ENCODE measurements around the gene MOBP.

Gene MOBP

DNA sequence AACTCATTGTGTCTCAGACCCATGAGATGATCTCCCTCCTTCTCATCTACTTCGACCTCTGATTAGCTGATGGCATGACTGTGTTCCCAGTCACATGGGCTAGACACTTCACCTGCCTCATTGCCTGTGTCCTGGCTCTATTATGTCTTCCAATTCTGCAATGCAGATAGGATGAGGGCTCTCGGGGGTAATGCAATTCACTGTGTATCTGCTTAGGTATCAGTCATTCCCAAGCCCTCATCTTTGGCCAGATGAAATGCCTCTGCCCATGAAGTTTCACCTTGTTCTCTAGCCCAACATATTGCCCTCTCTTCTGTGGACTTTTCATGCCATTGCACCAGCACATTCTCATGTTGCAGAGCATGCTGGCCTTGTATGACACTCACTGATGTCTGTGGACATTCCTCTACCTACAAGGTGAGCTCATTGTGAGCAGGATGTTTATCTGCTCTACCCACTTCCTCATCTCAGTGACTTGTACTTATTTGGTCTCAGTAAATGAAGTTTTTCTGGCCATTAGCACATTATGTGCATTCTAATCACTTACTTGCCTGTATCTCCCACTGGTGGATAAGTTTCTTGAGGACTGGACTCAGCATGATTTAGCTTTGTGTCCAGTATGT lies 32.3 kb downstream of the MOBP start:
- DNase-seq (ENCODE audit: low spot score) = no peak

DNA sequence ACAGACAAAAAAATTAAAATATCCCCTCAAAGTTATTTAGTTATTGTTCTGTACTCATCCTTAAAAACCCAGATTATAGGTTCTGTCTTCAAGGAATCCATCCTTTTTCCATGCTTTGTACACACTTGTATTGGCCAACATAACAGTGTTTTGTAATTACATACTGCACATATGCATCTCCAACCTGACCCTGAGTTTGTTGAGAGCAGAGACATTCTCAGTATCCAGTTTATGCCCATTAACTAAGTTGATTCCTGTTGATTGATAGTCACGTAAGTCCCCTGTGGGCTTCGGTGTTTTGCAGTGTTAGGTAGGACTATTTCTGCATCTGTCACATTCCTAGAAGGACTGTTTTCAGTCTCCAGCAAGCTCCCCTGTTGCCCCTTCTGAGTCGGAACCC lies 33.6 kb downstream of the MOBP start:
- no peak for DNase-seq (ENCODE audit: low spot score)

DNA sequence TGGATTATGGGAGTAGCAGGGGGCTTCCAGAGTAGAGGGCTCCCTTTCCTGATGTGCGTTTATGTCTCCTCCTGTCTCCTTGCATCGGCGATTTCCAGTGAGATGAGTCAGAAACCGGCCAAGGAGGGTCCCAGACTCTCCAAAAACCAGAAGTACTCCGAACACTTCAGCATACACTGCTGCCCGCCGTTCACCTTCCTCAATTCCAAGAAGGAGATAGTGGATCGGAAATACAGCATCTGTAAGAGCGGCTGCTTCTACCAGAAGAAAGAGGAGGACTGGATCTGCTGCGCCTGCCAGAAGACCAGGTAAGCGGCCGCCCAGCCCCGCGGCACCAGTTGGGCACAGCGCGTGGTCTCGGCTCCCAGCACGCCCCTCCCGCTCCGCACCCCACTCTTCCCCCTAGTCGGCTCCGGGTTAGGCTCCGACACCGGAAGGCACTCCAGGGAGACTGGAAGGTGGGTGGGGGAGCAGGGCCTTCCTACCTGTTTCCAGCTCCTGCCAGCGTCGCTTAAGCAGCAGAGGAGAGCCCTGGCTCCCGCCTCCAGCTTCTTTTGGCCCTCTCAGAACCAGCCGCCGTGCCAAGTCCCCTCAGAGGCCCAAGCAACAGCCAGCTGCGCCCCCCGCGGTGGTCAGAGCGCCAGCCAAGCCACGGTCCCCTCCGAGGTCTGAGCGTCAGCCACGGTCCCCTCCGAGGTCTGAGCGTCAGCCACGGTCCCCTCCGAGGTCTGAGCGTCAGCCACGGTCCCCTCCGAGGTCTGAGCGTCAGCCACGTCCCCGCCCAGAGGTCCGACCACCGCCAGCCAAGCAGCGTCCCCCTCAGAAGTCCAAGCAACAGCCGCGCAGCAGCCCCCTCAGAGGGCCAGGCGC lies 34.7 kb downstream of the MOBP start:
- no peak for DNase-seq (ENCODE audit: low spot score)

DNA sequence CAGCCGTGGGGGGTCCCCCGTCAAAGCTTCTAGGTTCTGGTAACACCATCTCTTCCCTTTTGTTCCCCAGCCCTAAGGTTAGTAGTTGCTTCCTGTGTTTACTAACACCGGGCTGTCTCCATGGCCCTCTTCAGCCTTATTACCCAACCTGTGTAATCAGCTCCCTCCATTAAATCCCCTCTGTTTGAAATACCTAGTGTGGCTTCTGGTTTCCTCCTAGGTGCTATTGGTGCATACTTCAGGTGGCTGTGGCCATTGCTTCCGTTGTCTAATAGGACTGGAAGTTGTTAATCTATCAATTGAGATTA lies 35.3 kb downstream of the MOBP start:
- DNase-seq (ENCODE audit: low spot score) = no peak

DNA sequence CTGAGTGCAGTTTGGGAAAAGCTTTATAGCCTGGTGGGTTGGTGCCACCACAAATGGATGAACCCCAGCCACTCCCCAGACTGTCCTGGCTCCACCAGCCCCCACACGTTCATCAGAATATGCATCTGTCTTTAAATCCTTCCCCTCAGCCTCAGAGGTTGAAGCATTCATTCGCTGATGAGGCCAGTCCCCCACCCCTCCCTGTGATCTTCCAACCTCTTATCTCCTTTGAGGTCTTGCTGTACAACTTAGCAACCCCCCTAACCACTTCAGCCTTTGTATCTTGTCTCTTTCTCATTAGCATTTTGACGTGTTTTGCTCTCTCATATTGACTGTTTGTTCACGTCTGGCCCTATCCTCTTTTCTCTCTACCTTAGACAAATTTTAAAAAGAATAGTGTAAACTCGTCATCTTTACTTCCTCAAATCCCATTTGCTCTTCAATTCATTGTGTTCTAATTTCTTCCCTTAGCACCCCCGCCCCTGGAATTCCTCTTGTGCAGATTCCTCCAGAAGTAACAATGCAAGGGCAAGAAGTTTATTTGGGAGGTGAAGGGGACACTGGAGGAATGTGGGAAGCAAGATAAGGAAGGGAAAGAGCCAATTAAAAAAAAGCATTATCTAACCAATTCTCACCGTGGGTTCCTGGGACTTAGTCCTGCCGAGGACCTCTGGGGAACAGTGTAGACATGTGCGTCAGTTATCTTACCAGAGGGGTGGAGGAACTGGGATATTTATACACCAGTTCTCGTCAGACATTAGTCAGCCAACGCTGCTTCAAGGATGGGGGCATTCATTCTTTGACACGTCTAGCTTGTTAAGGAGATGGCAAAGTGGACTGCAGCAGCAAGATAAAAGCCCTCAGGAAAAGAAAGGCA lies 38.6 kb downstream of the MOBP start:
- no peak for DNase-seq (ENCODE audit: low spot score)

DNA sequence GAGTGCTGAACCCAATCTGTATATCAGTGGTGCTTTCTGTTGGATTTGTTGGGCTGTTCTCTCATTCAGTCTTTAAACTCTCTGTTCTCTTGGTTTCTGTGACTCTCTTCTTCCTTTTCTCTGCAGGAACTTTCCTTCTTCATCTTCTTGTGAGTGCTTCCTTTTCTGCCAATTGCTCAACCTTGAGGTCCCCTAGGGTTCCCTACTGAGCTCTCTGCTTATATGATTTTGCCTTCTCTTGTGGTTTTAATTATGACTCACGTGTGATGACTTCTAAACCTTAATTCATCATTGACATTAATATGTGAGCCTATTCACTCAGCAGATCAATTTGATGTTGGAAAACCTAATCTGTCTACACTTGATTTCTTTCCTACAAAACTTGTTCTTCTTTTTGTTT lies 39.4 kb downstream of the MOBP start:
- no peak for DNase-seq (ENCODE audit: low spot score)

DNA sequence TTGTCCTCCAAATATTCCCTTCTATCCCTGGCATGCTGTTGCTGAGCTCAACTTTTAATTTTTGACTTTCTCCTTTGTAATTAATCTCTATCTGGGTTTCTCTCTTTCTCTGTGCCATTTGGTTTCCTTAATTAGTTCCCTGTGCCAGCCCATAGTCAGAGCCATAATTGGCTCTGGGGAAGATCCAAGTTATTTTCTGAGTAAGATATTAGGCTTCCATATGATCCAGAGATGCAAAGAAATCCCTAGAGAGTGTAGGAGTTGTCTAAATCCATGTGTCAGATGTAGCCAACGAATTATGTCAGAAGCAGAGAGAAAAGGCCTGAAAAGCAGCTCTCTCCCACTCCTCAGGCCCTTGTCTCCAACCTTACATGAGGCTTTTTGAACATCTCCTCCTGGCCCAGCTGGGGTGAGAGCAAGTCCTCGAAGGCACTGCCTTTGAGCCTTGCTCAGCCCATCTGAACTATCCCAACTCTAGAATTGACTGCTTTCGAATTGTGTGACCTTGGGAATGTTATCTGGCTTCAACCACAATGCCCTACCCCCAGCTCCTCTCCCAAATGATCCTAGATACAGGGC lies 46.4 kb downstream of the MOBP start:
- DNase-seq (ENCODE audit: low spot score) = no peak

DNA sequence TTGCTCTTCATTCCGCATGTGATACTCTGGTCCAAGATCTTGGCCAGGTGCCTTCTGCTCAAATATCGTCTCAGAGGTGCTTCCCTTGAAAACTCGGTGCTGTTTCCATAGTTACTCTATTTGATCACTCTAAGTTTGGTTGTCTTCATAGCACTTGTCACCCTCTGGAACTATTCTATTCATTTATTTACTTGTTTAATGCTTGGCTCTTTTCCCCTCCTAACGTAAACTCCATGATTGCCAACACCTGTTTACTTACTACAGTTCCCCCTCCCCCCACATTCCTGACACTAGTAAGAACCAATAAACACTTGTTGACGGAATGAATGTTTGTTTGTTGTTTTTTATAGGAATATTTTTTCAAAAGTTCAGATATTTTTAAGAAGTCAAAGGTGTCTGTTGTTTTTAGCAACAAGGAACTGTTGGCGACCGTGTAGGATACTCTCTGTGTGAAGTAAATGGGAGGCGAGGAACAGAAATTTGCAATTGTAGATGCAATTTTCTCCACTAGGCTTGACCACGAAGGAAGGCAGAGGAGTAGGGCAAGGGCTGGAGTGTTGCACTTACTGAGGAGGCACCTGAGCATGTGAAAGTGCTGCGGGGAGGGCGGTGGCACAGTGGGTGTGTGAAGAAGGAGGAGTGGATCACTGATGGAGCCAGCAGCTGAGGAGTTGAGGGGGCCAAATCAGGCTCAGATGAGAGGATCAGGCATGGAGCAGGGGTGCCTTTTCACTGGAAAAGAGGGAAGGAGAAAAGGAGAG lies 48.4 kb downstream of the MOBP start:
- no peak for DNase-seq (ENCODE audit: low spot score)

DNA sequence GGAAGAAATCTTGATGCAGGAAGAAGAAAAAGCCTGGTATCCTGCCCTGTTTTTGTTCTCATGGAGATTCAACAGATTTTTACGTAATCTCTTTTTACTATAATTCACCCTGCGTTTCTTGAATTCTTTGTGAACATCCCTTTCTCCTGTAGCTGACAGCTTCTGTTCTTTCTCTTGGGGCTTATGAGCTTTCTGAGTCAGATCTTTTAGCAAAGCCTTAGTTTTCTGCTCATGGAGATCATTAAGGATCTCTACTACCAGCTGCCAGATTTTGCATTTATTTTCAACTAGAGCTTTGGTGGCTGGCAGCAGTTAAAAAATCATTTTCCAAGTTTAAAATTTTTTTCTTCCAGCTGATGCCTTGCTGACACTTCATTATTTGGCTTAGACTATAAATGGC lies 51.6 kb downstream of the MOBP start:
- DNase-seq (ENCODE audit: low spot score) = no peak

DNA sequence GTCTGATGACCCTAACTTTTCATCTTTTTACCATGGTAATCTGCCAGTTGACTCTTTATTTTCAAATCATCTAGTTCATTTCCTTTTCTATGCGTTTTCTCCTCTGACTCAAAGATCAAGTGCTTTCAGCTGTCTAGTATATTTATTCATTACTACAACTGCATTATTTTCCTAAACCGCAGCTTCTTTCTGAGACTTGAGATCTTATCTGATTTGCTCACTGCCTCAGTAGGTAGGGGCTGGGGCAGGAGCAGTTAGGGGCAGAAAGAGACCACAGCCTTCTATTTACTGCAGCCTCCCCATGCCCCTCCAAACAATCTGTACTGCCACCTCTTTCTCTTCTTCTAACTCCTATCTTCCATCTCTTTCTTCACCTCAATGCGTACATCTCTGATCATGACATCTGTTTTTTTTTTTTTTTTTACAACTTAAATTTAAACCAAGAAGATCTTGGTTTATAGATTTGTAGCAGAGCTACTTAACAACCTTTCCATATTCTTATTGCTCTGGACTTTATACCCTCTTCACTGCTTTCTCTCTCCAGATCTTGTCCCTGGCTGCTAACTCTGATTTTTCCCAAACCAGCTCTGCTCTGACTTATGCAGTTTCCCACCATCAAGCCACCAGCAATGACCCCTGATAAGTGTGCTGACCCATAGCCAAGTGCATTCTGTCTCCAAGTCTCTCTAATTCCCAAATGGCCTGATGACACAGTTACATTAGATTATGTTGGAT lies 52.2 kb downstream of the MOBP start:
- no peak for DNase-seq (ENCODE audit: low spot score)

DNA sequence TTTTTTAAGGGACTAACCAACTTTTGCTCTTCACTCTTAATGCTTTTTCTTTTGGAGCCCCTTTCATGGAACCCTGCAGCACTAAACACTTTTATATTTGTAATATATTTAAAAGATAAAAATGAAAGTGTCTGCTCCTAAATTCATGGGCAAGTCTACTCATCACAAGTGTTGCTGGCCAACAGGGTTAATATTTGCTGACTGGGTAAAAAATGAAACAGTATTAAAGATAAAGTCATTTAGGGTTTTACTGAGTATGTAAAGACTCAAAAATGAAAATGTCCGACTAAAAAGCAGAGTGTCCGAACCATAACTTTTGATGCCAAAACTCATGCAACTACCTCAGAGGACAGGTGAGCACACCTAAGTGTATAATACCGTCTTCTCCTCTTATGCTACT lies 54.0 kb downstream of the MOBP start:
- no peak for DNase-seq (ENCODE audit: low spot score)

DNA sequence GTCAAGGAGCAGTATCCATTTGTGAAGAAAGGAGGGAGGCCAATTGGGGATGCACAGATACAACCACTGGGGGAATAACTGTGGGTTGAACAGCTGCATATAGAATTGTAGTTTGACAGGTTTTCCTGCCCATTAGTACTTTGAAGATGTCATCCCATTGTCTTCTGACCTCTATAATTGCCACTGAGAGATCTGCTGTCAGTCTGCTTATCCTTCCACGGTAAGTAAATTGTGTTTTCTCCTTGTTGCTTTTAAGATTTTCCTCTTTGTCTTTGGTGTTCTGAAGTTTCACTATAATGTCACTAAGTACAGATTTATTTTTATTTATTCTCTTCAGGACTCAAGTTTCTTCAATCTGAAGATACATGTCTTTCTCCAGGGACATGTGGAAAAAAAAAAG lies 56.6 kb downstream of the MOBP start:
- no peak for DNase-seq (ENCODE audit: low spot score)

DNA sequence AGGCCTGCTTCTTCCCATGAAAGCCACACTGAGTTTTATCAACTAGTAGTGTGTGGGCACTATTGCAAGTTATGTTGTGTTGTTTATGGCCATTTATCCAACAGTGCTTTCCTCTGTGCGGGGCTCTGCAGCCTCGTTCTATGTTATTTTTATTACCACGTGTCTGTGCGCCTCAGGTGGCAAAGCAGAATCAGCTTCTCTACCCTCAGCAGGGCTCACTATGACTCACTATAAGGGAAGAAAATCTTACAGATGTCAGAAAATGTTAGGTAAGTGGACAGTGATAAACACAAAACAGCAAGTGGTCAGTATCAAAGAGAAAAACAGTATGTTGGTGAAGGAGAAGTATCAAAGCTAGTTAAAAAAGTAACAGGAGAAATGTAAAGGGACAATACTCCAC lies 61.4 kb downstream of the MOBP start:
- no peak for DNase-seq (ENCODE audit: low spot score)

DNA sequence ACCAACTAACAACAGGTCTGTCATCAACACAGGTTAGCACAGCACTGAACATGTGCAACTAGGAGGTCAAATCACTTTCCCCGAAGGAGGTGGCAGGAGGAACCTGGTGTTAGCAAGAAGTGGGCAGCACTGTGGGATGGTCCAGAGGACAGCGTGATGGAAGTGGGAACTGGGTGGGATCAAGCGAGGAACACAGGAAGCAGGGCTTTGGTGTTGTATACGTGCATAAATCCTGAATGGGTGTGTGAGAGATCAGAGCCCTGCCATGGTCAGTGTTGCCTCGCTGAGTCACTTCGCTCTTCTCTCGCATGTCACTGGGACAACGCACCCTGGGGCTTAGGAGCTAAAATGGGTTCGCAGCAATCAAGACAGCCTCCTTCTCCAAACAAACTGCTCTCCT lies 62.1 kb downstream of the MOBP start:
- no peak for DNase-seq (ENCODE audit: low spot score)

DNA sequence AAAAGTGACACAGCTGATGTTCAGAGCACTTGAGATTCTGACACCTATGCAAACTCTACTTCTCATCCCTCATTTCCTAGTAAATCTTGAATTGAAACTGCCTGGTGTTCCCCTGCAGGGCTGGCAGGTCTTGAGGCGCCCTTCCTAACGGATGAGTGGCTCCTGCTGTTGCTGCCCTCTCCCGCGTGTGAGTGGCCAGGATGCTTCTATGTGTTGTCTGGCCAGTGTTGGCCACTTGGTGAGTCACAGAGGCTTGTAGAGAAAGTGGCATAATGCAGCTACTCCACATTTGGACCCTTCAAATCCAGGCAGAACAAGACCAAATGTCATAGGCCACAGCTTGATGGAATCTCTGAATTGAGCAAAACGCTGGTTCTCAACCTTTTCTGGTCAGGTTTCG lies 63.6 kb downstream of the MOBP start:
- no peak for DNase-seq (ENCODE audit: low spot score)

DNA sequence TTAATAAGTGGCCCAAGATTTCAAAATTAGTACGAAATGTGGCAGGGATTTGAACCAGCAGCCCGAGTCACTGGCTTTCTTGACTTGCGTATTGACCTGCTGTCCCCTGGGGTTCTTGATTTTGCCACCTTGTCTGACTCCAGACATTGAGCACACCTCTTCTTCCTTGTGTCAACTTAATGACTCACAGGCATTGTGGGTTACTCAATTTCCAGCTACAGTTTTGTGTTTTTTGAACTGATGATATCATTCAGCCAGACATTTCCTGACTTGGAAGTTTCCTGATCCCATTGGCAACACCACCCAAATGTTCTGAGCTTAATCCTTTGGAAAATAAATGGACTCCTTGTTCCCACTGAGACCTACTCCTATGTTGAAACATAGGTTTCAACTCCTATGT lies 64.2 kb downstream of the MOBP start:
- no peak for DNase-seq (ENCODE audit: low spot score)

DNA sequence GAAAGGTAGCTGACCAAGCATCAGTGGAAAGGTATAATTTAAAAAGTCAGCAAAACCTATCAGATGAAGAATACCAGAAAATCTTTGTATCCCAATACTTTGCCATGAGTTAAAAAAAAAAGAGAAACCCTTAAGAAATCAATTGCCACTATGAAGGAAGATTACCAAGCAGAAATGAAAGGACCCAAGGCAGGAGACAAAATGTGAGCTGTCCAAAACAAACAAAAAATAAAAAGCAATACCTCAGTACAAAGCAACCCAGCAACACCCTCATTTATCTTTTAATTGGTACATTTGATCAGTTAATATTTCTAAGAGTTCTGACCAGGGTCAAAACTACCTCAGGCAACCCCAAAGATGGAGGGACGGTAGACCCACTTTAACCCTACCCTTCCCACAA lies 65.3 kb downstream of the MOBP start:
- DNase-seq (ENCODE audit: low spot score) = no peak

DNA sequence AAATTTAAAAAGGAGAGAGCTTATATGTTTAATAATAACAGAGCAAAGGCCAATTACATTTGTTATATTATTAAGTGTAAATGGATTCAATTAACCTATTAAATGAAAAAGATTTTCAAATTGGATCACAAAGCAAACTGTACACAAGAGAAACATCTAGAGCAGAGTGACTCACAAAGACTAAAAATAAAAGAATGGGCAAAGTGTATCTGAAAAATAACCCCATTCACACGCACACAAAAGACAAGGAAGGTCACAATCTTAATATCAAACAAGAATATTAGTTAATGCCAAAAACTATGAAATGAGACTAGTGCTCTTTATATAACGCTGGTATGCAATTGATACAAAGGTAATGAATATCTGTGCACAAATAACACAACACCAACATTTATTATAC lies 65.7 kb downstream of the MOBP start:
- DNase-seq (ENCODE audit: low spot score) = no peak

DNA sequence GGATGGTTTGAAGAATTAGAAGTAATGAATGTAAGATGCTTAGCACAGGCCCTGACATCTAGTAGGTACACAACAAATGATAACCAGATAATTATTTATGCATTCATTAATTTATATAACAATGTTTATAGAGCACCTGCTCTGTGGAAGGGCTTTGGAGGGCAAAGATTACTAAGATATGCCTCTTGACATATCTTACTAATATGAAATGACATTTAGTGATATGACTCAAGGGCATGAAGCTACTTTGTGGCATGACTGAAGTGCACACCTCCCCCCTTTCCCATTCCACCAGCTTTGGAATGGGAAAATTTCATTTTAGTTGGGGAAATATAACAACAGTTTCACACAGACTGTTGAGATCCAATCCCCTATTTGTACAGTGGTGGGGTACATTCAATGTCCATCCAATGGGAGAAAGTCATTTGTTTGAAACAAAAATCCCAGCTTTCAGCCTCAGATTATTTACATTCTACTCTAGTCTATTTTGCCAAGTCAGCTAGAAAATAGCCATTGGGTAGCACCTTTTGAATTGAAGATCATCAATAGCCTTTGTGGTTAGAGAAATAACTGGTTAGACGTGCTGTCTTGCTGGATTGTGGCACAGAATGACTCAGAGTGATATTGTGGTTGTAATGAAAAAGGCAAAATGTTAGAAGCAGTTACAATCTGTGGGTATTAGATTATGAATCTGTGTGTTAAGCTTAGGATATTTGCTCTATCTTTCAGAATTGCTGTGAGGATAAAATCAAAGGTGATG lies 72.9 kb downstream of the MOBP start:
- no peak for DNase-seq (ENCODE audit: low spot score)

DNA sequence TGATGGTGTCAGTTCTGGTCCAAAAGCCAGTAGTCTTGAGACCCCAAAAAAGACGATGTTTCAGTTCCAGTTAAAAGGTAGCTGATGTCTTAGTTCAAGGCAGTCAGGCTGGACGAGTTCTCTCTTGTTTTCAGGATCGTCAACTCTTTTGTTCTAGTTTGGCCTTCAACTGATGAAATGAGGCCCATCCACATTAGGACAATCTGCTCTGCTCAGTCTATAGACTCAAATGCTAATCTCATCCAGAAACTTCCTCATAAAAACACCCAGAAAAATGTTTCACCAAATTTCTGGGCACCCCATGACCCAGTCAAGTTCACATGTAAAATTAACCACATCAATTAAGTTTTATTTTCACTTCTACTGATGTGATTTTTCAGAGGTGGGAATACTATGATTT lies 74.0 kb downstream of the MOBP start:
- no peak for DNase-seq (ENCODE audit: low spot score)

DNA sequence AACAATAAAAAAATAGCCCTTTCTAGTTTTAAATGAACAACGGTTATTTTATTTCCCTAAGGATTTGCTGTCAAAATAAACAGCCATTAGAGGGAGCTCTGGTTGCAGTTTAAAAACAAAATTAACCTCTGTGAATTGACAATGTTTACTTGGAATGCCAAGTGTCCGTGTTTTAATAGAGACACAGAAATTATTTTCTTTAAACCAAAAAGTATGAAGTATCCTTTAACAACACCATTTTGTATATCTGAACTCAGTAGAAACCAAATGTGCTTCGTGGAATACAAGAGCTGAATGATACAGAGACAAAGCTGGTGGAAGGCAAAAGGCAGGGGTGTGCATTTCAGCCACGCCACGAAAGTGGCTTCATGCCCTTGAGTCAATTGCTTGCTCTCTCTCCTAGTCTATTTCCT lies 74.4 kb downstream of the MOBP start:
- DNase-seq (ENCODE audit: low spot score) = no peak
